Measurements from ENCODE around the gene LRRTM4.
"Not testable (repeated sequence)": the region's sequence is repeated elsewhere in the genome, so short reads cannot be mapped to it uniquely, and the experiment has no call there.

LRRTM4 gene

DNA sequence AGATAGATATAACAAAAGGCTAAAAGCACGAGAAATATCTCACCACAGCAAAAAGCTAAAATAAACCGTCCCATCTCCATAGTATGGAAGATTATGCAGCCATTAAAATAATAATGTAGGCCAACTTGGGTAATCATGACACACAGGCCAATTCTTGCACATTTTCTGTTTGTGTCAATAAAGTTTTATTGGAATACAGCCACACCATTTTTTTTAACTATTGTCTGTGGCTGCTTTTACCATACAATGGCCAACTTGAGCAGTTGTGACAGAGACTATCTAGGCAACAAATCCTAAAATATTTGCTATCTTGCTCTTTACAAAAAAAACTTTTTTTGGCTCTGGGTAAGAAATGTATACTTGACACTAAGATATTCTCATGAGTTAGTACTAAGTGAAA, 212.5 kb downstream of the LRRTM4 start:
- DNase-seq: no peak

DNA sequence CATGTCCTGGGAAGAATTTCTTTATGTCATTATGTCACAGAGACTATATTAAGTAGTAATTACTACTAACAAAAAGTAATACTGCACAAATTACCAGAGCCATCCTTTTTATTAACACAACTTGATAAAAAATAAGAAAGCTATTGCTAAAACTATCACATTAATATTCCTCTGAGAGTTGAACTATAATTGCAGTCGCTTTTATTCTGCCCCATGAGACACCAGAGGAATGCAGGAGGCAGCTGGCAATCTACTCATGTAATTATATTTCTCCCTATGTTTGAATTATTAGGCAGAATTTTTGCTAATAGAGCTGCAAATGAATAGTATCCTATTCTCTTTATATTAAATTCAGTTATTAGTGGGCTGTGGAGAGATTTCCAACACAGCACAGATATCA, 220.7 kb downstream of the LRRTM4 start:
- DNase-seq: no peak

DNA sequence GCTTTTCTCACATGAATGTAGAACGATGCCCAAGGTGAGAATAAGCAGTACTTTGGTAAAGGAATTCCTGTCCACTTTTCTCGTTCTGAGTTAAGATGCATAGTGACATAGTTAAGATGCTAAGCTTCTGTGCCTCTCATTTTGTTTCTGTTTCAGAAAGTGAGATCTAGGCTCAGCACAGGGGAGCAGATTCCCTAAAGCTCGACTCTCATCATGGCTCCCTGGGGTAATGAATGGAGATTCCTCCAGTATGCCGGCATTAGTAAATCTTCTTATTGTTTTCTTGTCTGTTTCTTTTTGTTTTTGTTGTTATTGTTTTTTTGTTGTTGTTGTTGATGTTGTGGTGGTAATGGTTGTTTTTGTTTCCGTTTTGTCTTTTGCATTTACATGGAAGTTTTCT, 225.4 kb downstream of the LRRTM4 start:
- no peak for DNase-seq

DNA sequence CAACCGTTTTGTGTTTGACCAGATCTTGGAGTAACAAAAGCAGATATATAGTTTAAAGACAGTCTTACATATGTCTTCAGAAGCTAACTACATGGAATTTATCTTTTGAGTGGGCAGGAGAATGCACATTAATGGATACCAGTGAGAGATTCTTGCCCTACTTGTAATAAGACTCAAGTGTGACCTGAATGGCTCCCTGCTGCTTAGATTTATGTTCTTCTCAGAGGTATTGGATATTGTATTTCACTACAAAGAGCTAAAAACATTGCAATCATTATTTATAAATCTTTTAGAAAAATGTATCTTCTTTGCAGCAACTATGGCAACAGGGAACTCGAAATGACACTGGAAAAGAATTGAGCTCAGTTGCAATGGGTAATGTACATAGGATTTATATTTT, 227.7 kb downstream of the LRRTM4 start:
- DNase-seq: no peak

DNA sequence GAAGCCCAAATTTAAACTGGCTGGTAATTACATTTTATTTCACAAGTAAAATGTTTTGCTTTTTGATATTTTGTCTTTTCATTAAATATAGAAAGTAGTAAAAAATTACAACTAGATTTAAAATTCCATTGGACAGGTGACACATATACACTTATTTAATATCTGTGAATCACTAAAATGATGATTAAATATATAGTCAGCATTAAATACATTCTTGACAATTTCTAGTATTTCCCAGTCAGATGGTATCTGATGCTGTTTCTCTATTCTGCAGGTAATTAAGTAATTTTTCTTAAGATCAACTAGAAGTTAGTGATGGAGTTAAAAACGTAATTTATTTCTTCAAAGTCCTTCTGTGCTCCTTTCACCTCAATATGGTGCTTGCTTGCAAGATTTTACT, 237.8 kb downstream of the LRRTM4 start:
- DNase-seq: no peak

DNA sequence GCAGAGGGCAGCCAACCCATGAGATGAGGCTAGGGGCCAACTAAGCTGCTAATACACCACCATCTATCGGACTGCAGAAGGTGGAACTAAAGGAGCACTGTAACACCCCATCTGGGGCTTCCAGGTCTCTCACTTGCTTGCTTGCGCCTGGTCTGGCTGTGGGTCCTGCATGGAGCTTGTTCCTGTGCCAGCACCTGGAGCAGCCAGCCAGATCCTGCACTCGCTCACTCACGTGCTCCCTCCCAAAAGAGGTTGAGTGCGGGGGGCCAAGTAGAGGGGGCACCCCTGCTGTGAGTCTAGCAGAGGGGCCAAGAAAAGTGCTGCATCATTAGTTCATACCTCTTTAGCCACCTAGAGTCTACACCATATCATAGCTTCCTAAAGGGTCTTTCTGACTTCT, 250.9 kb downstream of the LRRTM4 start:
- no peak for DNase-seq

DNA sequence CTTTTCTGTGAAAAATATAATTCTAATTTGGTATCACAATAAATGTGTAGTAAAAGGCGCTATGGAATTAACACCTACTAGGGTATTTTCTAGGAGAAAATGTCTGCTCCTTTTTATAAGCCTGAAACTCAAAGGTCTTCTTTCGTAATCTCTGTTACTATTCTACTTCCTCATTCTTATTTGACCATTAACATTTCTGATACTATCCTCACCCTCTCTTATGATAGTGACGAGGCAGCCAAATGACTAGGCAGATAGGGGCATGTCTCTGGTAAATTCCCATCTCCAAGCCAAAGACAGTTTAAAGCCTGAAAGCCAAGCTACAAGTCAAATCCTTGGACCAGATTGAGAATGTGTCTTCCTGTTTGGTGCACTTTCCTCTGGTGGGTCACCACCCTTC, 251.7 kb downstream of the LRRTM4 start:
- no peak for DNase-seq

DNA sequence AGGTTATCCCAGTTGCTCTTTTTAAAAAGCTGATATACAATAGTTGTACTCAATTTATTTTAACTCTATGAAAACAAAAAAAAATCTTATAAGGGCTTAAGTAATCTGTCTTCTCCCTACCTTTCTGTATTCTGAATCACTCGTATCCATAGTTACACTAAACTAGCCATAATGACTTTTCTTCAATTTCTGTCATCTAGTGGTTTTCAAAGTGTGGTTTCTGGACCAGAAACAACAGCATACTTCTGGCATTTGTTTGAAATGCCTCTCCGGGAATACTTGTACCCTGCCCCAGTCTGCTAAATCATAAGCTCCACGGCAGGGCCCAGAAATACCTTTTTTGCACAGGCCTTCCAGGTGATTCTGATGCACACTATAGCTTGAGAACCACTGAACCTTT, 253.6 kb downstream of the LRRTM4 start:
- no peak for DNase-seq

DNA sequence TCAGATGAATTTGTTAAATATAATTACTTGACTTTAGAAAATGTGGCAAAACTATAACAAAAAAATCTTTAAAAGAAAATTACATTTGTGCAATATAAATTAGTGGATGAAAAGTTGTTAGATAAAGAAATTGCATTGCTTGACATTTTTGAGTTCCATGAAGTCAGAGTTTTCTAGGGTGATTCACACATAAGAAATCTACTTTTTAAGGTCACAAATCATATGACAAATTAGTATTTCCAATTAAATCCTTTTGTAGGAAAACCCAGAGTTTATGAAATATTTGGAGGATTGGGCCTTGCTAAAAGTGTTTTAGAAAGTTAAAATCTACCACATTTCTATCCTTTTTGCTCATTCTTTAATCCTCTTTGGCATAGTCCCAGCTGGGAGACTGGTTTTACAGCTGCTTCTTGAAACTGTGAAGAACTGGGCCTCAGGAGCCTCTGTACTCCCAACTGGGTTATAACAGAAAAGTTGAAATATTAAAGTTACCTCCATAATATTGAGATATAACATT, 289.2 kb downstream of the LRRTM4 start:
- DNase-seq: no peak

DNA sequence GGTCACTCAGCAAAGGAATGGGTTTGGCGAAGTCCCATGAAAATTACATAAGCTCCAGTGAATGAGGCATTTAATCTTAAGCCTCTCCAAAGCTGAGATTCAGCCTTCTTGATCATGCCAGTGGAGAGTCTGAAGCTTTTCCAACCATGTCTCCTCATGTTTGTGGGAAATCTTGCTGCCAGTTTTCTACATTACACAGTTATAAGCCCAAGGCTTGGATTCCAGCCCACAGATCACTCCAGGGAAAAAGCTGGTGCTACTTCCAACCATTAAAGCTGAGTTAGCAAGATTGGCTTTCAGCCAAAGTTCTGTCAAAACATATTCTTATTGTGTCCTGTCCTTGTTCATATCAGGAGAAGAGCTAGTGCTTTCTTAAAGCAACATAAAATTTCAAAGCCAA, 293.8 kb downstream of the LRRTM4 start:
- no peak for DNase-seq

DNA sequence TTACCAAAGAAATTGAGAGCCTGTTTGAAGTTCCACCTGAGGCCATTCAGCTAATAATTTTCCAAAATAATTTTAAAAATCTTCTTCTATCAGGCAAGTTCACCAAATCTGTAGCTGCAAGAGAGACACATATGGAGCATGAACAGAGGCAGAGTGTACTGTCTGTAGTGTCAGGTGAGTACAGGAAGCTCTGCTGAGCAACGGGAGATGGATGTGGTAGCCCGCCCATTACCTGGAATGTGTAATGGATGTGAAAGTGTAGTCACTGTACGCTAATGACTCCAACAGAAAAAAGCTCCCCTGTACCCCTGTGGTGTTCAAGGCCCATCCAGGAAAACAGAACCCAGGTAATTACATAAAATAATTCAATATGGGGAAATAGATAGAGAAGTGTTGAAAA, 311.5 kb downstream of the LRRTM4 start:
- DNase-seq: no peak

DNA sequence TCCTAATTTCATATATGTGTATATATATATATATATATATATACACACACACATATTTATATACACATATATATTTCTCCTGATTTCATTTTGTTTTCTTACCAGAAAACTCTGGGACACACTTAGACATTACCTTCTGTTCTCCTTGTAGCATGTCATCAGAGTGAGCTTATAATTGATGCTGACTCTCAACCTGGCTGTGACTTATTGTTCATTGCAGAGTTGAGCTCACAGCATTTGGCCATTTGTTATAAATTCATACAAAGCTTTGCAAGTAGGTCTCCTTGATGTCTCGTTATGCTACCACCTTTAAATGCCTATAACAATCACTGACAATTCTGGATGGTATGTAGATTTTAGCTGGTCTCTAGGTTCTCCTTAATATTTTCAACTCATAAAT, 314.8 kb downstream of the LRRTM4 start:
- DNase-seq: no peak

DNA sequence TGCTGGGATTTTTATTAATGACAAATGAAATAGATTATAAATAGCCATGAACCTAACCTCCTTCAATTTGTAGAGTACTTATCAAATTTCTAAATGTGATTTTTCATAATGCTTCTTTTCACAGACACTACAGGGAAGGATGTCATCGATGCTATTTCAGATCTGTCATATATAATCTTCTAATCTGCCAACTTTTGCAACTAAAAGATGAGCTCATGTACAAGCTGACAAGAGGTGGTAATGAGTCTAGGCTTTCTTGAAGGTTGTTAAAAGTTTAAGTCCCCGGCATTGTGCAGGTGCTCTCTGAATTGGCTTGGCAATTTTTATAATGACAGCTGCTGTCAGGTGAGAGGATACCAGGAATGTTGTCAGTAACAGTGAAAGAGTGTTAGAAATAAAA, 320.4 kb downstream of the LRRTM4 start:
- no peak for DNase-seq

DNA sequence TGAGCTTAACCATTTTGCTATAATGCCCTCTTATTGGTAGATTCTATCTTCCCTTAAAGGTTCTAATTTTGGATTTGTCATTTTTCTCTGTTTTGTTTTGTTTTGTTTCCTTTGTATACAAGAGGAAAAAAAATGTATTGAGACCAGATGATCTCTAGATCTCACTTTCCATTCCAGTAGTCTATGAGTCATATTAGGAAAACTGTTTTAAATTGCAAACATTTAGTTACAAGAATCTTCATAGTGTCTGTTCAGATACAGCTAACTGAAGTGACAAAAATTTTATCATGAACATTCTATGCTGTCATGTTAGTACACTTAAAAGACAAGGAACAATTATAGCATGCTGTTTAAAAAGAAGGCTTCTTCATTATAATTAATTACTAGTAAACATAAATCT, 322.8 kb downstream of the LRRTM4 start:
- no peak for DNase-seq

DNA sequence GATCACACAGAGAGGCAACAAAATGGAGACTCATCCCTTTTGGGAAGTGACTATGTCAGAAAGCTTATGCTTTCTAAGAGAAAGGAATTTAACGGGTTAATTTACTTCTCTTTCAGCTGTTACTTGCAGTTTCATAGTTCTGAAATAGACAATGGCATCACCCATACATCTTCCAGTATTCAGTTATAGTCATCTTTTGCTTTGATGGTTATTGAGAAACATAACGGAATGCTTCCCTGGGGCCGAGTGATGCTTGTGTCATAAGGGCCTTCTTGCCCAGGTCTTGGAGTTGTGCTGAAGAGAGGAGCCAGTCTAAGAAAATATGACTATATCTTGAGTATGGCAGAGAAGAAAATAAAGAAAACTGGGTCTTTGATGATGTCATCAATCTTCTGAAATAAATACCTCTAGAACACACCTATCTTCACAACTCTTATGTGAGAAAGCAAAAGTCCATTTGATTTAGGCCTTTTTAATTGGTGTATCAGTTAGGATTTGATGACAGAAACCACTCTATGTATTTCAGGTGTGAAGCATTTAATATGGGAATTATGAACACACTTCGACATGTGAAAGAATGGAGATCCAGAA, 328.2 kb downstream of the LRRTM4 start:
- DNase-seq: no peak

DNA sequence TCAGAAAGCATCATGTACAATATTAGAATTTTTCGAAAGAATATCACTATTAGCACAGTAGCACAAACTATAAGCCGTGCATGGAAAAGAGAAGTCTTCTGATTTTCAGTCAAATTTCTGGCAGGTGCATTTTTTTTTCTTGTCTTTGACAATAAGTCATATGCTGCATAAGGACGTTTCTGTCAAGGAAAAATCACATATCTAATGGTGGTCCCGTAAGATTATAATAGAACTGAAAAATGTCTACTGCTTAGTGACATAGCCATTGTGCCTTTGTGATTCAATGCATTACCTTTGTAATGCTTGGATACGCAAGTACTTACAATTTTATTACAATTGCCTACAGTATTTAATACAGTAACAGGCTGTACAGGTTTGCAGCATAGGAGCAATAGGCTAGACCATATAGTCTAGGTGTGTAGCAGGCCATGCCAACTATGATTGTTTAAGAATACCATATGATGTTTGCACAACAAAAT, 329.3 kb downstream of the LRRTM4 start:
- no peak for DNase-seq

DNA sequence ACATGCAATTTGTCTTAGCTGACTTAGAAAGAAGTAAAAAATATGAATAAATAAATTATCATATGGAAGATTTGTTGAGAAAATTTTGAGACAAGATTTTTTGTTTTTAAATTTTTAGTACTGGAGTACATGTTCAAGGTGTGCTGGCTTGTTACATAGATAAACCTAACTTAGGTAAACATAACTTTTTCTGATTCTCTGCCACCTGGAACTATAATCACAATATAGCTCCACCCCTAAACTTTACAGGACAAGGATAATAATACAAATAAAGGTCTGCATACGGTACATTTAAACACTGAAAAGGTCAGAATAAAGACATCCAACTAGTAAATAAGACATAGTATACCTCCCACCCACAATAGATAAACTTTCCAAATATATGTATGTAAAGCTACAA, 330.5 kb downstream of the LRRTM4 start:
- DNase-seq: no peak

DNA sequence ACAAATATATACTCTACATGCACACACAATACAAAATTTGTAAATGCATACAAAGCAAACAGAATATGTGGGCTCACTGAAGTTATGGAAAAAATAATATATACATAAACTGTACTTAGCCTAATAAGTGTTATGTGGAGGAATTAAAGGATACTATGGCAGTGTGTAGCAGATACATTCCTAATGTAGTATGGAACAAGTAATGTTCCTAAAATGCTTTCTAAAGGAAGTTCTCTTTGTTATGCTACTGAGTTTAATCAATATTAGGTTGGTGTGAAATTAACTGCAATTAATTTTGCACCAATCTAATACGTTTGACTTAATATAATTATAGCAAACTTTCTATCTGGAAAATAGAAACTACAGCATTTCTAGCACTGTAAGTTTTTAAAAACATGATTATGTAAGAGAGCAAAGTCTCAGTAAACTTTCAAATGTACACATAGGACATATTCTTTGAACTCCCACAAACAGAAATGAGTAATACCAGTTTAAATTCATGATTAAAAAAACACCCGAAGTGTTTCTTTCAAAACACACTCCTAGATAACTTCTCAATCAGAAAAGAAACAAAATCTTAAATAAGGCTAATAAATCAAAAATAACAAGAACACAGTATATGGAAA, 331.3 kb downstream of the LRRTM4 start:
- no peak for DNase-seq

DNA sequence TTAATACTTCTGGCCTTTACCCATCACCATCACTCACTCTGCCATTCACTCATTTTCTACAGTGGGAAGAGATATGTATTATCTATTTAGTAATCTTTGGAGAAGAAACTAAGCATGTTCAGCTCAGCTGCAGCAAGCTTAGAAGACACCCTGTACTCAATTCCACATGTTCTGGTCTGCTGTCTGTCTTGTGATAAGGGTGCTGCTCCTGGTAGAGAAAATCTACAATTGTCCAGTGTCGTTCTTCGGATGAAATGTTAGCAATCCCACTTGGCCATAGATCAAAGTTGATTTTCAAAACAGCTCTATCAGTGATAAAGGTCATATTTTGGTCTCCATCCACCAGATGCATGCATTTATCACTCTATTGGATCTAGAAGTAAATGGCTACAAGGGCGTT, 337.1 kb downstream of the LRRTM4 start:
- no peak for DNase-seq

DNA sequence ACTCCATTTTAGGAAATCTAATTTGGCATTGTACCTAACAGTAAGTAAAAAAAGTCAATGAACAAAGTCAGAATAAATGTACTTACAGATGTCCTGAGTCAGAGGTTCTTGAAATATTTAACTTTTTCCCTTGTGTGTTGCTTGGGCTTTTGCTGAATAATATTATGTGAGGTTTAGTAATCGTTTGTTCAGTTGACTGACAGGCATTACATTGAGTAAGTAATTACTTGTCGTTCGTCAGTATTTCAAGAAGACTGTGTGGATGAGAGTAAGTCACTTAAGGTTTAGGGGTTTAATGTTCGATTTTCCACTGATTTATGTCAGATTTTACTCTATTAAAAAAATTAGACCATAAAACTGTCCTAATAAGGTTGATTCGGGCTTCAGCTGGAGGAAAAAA, 342.9 kb downstream of the LRRTM4 start:
- no peak for DNase-seq

DNA sequence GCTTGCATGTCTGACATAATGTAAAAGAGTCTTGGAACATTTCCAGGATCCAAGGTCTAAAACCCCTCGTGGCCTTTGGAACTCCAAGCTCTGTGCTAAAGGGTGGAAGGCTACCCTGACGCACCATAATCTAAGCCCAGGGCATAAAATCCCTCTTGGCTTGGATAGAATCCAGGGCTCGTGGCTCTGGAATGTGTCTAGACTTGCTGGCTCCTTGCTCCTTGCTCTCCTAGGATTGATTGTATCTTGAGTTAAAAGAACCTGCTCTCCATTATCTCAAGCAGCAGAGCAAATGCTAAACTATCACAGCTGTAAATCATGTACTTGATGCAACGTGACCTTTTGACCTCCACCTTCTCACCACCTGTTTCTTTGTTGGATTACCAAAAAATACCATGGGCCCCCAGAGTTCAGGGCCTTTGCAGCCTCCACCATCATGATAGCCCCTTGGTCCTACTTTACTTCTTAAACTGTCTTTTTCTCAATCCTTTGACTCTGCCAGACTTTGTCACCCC, 346.9 kb downstream of the LRRTM4 start:
- DNase-seq: not testable (repeated sequence)

DNA sequence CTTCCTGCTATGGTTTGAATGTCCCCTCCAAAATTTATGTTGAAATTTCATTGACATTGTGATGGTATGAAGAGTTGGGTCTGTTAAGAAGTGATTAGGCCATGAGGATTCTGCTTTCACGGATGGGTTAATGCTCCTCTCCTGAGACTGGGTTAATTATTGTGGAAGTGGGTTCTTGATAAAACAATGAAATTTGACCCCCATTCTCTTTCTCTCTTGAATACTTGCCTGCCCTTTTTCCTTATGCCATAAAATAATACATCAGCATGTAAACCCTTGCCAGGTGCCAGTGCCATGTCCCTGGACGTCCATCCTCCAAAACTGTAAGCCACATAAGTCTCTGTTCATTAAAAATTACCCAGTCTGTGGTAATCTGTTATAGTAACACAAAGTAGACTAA, 352.8 kb downstream of the LRRTM4 start:
- DNase-seq: no peak

DNA sequence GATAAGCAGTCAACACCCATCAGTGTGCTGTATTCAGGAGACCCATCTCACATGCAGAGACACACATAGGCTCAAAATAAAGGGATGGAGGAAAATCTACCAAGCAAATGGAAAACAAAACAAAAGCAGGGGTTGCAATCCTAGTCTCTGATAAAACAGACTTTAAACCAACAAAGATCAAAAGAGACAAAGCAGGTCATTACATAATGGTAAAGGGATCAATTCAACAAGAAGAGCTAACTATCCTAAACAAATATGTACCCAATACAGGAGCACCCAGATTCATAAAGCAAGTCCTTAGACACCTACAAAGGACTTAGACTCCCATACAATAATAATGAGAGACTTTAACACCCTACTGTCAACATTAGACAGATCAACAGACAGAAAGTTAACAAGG, 358.2 kb downstream of the LRRTM4 start:
- DNase-seq: not testable (repeated sequence)

DNA sequence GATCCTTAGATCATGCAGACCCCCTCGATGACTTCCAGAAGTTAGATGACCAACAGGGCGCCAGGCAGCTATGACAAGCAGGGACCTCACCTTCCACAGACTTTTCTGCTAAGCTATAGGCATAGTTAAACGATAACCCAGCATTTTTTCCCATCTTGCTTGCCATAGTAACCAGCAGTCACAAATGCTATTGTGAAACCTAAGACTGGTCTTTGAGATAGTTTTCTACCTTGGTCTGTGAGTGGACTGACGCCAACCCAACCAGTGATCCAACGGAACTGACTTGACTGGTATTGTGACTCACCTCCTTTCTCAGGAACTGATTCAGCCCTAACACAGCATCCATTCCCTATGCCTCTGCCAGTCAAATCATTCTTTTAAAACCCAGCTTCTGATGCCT, 361.2 kb downstream of the LRRTM4 start:
- DNase-seq: no peak

DNA sequence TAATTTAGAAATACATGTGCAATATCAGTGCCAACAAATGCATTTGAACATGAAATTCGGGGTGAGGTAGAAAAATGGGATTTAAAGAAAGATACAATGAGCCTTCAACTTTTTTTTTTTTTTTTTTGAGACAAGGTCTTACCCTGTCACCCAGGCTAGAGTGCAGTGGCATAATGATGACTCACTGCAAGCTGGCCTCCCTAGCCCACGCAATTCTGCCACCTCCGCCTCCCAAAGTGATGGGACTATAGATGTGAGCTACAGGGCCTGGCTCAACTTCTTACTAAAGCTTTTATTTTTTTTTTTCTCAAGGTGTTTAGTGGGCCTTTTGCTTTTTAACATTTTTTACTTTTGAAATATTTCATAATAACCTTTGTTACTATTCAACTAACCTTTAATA, 365.6 kb downstream of the LRRTM4 start:
- DNase-seq: no peak

Data from CD4-positive, alpha-beta T cell treated with Interleukin-12 subunit alpha and Interleukin-12 subunit beta, for 1 hour (primary cell).